Coronary artery (tissue), 2 donors: ENCODE results near the gene ROR1.

Experiments
- DNase-seq: peaks from one replicate; pipeline ENCODE4 v3.0.0-alpha.2; 2017; ENCODE audit warnings: low spot score
- H3K27ac ChIP-seq, 2 donors: fragments of 200-600 bp; sonication (generic); one replicate each; pipeline ENCODE4 v1.5.1; 2016 to 2019
- H3K4me3 ChIP-seq: fragments of 200-600 bp; sonication (generic); 2 replicates; pipeline ENCODE4 v1.5.1; 2016; ENCODE audit warnings: mild to moderate bottlenecking, moderate library complexity
- CTCF ChIP-seq: fragments of 200-600 bp; sonication (generic); IDR thresholded peaks from one replicate; pipeline ENCODE4 v1.5.1; 2019; ENCODE audit warnings: antibody characterized with exemption

The ROR1 gene

GRCh38 chr1:63864224-63864641 is 90.4 kb downstream of the ROR1 start:
- Histone ChIP-seq H3K27ac (no peak overlapping the region), H3K4me3 (no peak overlapping the region)
- no peak for TF ChIP-seq CTCF
- no peak for DNase-seq

GRCh38 chr1:63865561-63865960 is 91.7 kb downstream of the ROR1 start:
- H3K27ac ChIP-seq: no peak overlapping the region
- TF ChIP-seq CTCF: no peak
- DNase-seq: no peak
- H3K4me3 ChIP-seq: no peak overlapping the region

GRCh38 chr1:63866084-63866483 is 92.3 kb downstream of the ROR1 start:
- no peak overlapping the region for H3K4me3 ChIP-seq
- H3K27ac ChIP-seq: no peak overlapping the region
- DNase-seq: no peak
- no peak for TF ChIP-seq CTCF

- no peak for DNase-seq
- TF ChIP-seq CTCF: no peak
- H3K27ac ChIP-seq: no peak overlapping the region
- no peak overlapping the region for H3K4me3 ChIP-seq
These were observed 93.8 kb downstream of the ROR1 start for GRCh38 chr1:63867429-63868176.

GRCh38 chr1:63868268-63868781 is 94.5 kb downstream of the ROR1 start:
- no peak overlapping the region for H3K27ac ChIP-seq
- no peak for TF ChIP-seq CTCF
- no peak overlapping the region for H3K4me3 ChIP-seq
- DNase-seq: no peak

- Histone ChIP-seq H3K4me3 (no peak overlapping the region), H3K27ac (no peak overlapping the region)
- no peak for TF ChIP-seq CTCF
- no peak for DNase-seq
These were observed 96.3 kb downstream of the ROR1 start for GRCh38 chr1:63870152-63870551.

GRCh38 chr1:63871463-63871862 is 97.6 kb downstream of the ROR1 start:
- no peak for TF ChIP-seq CTCF

More at GRCh38 chr1:63871463-63871862, 97.6 kb downstream of the ROR1 start:
- no peak overlapping the region for H3K27ac ChIP-seq
- DNase-seq: no peak
- H3K4me3 ChIP-seq: no peak overlapping the region
